Transverse colon (tissue), 3 donors: Measurements from ENCODE around the gene VPS26A.

ENCODE experiments used
- CTCF ChIP-seq, 5 experiments: fragments of 200-600 bp in 3 of 5; fragments of 450-650 bp in 2 of 5; sonication (generic) in 3 of 5; IDR thresholded peaks; 1 replicate in 2 of 5; 2 replicates in 3 of 5; pipeline ENCODE4 v1.5.1; 2016 to 2017; ENCODE audit warnings: antibody characterized with exemption in 5 of 5, inconsistent platforms in 3 of 5, mild to moderate bottlenecking in 2 of 5, moderate library complexity in 1 of 5
- POLR2A ChIP-seq: fragments of 450-650 bp; IDR thresholded peaks from one replicate; pipeline ENCODE4 v1.6.1; 2016; ENCODE audit warnings: antibody characterized with exemption, mild to moderate bottlenecking, moderate library complexity

GRCh38 chr10:69209787-69210484 is 86.0 kb downstream of the VPS26A start:
- TF ChIP-seq CTCF (IDR thresholded peaks at IDR 0.05) (no peak), POLR2A (no peak)
